Measurements from ENCODE around the gene MYEF2. TPM values are rescaled to one million over a fixed set of nuclear protein-coding genes. Genes with fewer than 3 reads are reported as not detected.

Gene MYEF2
- total and polyA plus RNA-seq, 8 donors: 6.0 to 193 (median 22.5) TPM

DNA sequence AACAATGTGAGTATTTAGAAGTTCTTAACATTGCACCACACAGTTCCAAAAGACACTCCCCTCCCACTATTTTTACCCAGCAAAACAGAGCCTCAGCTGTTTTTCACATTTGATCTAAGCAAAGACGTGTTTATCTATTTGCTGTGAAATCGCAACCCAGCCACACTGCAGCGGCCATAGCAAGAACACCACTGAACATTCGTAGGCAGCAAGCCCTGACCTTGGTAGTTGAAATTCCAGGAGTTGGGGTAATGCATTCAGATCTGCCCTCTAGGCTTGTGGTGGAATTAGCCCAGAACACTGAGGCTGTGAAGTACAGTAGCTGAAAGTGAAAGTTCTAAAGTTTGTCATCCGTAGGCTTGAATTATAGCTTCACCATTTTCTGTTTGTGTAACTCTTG, 74.4 kb downstream of the MYEF2 start:
- no peaks in the 10 kb centered on the region for H3K36me3 ChIP-seq
- TF ChIP-seq POLR2A (IDR thresholded peaks at IDR 0.05) (no peak), EP300 (IDR thresholded peaks at IDR 0.05) (no peak), POLR2AphosphoS5 (IDR thresholded peaks at IDR 0.05) (no peak)
- TF ChIP-seq, protein P1, sequence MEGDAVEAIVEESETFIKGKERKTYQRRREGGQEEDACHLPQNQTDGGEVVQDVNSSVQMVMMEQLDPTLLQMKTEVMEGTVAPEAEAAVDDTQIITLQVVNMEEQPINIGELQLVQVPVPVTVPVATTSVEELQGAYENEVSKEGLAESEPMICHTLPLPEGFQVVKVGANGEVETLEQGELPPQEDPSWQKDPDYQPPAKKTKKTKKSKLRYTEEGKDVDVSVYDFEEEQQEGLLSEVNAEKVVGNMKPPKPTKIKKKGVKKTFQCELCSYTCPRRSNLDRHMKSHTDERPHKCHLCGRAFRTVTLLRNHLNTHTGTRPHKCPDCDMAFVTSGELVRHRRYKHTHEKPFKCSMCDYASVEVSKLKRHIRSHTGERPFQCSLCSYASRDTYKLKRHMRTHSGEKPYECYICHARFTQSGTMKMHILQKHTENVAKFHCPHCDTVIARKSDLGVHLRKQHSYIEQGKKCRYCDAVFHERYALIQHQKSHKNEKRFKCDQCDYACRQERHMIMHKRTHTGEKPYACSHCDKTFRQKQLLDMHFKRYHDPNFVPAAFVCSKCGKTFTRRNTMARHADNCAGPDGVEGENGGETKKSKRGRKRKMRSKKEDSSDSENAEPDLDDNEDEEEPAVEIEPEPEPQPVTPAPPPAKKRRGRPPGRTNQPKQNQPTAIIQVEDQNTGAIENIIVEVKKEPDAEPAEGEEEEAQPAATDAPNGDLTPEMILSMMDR (IDR thresholded peaks at IDR 0.05): no peak
- H3K4me3 ChIP-seq: no peak overlapping the region
- no peak overlapping the region for H3K27ac ChIP-seq
- no peaks in the 10 kb centered on the region for H3K27me3 ChIP-seq
- intact Hi-C loops (cut with DNase I; ENCODE audit: low total_unique reads): no loop called here
- 42 to 74% (median 54%) methylated on average over 5 of the region's 5 CpGs for WGBS, 5 donors
- H3K4me1 ChIP-seq: peaks cover 0 to 9% (median 0%) of the 10 kb centered on the region in 4 donors
- no peaks in the 10 kb centered on the region for H3K9me3 ChIP-seq
- no peak for DNase-seq

DNA sequence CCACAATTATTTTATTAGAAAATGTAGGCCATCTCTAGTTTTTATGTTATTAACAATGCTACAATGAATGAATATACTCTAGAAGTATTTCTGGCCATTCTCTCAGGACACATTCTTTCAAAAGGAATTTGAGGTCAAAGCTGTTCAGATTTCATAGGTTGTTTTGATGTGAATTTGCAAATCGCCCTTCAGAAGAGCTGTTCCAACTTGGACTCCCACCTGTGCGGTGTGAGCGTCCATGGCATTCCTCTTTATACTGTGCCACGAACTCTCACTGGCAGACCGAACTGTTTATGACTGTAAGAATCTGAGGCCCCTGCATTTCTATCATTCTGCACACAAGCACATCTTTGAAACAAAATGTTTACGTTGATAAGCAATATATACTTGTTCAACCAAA, 75.9 kb downstream of the MYEF2 start:
- TF ChIP-seq POLR2A (IDR thresholded peaks at IDR 0.05) (no peak), POLR2AphosphoS5 (IDR thresholded peaks at IDR 0.05) (no peak), EP300 (IDR thresholded peaks at IDR 0.05) (no peak)
- TF ChIP-seq, protein P1 (IDR thresholded peaks at IDR 0.05): no peak
- intact Hi-C loops (cut with DNase I; ENCODE audit: low total_unique reads): no loop called here
- Histone ChIP-seq H3K36me3 (no peaks in the 10 kb centered on the region), H3K9me3 (no peaks in the 10 kb centered on the region), H3K27ac (no peak overlapping the region), H3K27me3 (no peaks in the 10 kb centered on the region), H3K4me3 (no peak overlapping the region), H3K4me1 (peaks cover 0 to 9% (median 0%) of the 10 kb centered on the region in 4 donors)
- no peak for DNase-seq
- 68 to 83% (median 78%) methylated on average over 6 of the region's 6 CpGs for WGBS, 5 donors

DNA sequence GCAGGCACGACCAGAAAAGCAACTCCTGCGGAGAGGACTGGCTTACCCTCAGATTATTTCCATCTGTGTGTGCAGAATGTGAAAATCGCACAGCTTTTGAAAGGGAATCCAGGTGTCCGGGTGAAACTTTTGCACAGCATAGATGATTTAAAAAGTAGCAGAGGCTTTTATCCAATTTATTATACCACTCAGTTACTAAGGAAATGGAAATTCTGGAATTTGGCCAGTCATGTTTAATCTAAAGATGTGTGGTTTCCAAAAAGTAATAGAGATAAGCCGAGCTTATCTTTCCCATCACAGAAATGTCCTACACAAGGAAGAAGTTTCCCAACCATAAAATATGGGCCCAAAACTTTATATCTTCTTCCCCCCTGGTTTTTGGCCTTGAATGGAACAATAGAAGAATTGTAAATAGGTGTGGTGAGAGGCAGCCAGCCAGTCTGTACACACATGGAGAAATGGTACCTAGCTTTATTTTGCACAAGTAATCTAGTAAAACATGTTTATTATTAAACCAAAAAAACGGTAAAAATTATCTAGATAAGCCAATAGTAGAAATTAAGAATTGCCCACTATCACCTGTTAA, 76.6 kb downstream of the MYEF2 start:
- H3K4me1 ChIP-seq: peaks cover 0 to 9% (median 0%) of the 10 kb centered on the region in 4 donors
- TF ChIP-seq POLR2A (IDR thresholded peaks at IDR 0.05) (no peak), EP300 (IDR thresholded peaks at IDR 0.05) (no peak), POLR2AphosphoS5 (IDR thresholded peaks at IDR 0.05) (no peak)
- TF ChIP-seq, protein P1 (IDR thresholded peaks at IDR 0.05): no peak
- WGBS, 5 donors: 58 to 72% (median 61%) methylated on average over 6 of the region's 6 CpGs
- no peak overlapping the region for H3K4me3 ChIP-seq
- no peak overlapping the region for H3K27ac ChIP-seq
- intact Hi-C loops (cut with DNase I; ENCODE audit: low total_unique reads): no loop called here
- no peaks in the 10 kb centered on the region for H3K36me3 ChIP-seq
- H3K9me3 ChIP-seq: no peaks in the 10 kb centered on the region
- DNase-seq: no peak
- H3K27me3 ChIP-seq: no peaks in the 10 kb centered on the region

DNA sequence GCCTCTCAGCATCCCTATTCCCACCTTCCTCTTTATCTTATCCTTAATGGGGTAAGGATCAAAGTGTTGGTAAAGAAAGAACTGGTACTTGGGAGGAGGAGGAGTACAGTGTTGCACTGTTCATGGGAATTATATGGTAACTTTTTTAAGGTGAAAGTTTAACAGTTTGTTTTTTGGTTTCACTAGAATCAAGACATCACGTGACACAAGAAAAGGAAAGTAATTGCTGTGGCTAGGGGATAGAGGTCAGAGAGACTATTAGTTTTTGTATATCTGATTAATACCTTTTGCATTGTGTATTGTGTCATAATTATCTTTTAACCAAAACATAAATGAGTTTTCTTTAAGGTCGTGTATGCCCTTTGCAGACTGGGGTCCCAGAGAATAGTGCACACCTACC, 80.8 kb downstream of the MYEF2 start:
- TF ChIP-seq, protein P1 (IDR thresholded peaks at IDR 0.05): no peak
- no peak for TF ChIP-seq POLR2AphosphoS5 (IDR thresholded peaks at IDR 0.05)
- TF ChIP-seq POLR2A (IDR thresholded peaks at IDR 0.05): no peak
- no peak for TF ChIP-seq EP300 (IDR thresholded peaks at IDR 0.05)
- Histone ChIP-seq H3K4me1 (no peaks in the 10 kb centered on the region), H3K9me3 (no peaks in the 10 kb centered on the region), H3K27ac (no peak overlapping the region), H3K27me3 (no peaks in the 10 kb centered on the region), H3K36me3 (no peaks in the 10 kb centered on the region), H3K4me3 (no peak overlapping the region)
- intact Hi-C loops (cut with DNase I; ENCODE audit: low total_unique reads): no loop called here
- 61 to 75% (median 68%) methylated on average over 2 of the region's 2 CpGs for WGBS, 5 donors
- no peak for DNase-seq
